Activated T-helper 9 cell treated with anti-CD3 and anti-CD28 coated beads, Interleukin-2, amount 50 U/mL, for 16 hours (primary cell): ENCODE results near the gene ZNF346.

Experiments used
- DNase-seq: peaks from one replicate; pipeline ENCODE4 v3.0.0-alpha.2; 2020; ENCODE audit warnings: low read depth

The ZNF346 gene

GRCh38 chr5:177094224-177095087 lies 72.0 kb downstream of the ZNF346 start:
- no peak for DNase-seq

DNA sequence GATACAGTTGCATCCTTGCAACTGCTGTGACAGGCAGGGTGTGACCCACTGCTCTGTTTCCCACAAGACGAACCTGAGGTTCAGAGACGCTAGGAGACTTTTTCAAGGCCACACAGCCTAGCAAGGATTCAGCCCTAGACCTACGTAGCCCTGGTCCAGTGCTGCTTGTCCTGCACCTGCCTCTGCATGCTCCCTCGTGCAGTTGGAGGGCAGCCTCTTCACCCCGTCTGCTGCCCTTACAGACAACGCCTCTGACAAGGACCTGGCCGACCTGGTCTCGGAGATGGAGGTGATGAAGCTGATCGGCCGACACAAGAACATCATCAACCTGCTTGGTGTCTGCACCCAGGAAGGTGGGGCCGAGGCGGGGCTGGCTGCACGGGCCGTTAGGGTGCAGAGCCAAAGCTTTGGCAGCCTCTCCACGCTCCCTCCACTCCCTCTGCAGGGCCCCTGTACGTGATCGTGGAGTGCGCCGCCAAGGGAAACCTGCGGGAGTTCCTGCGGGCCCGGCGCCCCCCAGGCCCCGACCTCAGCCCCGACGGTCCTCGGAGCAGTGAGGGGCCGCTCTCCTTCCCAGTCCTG lies 72.7 kb downstream of the ZNF346 start:
- no peak for DNase-seq

- no peak for DNase-seq
These were observed 73.9 kb downstream of the ZNF346 start for GRCh38 chr5:177096162-177097015.

- no peak for DNase-seq
These were observed 74.8 kb downstream of the ZNF346 start for GRCh38 chr5:177097016-177097985.

DNA sequence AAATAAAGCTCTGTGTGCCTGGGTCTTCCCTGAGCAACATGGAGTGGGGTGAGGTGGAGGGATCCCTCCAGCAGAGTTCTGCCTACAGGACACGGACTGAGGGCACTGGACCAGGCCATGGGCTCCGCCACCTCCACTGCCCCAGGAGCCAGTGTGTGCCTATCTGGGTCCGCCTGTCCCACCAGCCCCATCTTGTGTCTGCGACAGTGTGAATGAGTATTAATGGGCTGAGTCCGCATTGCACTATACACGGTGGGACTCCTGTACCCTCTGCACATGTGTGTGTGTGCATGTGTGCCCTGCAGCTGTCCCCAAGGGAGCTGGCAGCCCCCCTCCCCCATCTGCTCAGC lies 75.6 kb downstream of the ZNF346 start:
- no peak for DNase-seq

DNA sequence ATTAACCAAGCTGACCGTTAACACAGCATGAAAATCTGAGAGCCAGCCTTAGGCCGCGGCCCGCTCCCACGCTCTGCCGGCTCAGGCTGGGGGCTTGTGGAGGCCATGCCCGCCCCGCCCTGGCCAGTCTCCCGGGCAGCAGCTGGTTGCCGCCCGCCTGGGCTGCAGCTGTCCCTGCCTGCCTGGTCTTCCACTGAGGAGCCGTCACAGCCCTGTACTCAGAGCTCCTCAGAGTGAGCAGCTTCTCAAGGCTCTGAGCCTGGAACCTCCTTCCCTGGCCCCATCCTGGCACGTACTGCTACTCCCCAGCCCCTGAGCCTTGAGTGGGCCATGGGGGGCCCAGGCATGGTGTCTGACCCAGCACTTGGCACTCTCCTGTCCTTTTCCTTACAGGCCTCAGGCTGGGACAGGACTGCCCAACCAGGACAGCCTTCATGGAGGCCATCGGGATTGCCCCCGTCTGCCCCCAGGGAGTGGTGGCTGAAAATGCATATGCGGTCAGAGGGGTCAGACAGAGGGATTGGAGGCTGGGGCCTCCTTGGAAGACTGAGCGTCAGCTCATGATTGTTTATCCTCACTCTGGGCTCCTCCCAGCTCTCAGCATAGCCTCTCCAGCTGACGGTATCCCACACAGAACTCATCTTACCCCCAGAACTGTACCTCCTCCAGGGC lies 76.1 kb downstream of the ZNF346 start:
- DNase-seq: no peak

DNA sequence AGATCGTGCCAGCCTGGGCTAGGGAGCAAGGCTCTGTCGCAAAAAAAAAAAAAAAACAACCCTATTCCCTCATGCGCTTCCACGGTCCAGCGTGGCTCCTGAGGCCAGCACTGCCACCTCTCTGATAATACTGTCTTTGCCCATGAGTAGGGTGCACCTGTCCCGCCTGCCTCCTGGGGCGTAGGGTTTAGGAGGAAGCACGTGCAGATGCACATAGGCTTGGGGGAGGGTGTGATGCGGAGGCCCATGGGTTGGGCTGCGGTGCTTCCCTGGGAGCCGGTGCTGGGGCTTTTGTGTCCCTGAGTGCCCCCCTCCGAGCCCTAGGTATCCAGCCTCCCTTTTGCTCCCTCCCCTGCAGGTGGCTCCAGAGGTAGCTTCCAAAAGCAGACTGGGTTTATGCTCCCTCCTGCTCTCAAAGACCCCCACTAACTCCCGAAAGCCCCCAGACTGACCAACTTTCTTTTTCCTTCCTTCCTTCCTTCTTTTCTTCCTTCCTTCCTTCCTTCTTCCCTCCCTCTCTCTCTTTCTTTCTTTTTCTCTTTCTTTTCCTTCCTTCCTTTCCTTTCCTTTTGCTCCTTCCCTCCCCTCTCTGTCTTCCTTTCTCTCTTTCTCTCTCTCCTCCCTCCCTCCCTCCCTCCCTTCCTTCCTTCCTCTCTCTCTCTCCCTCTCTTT lies 77.1 kb downstream of the ZNF346 start:
- DNase-seq: no peak

- DNase-seq: no peak
These were observed 78.2 kb downstream of the ZNF346 start for GRCh38 chr5:177100714-177101121.

DNA sequence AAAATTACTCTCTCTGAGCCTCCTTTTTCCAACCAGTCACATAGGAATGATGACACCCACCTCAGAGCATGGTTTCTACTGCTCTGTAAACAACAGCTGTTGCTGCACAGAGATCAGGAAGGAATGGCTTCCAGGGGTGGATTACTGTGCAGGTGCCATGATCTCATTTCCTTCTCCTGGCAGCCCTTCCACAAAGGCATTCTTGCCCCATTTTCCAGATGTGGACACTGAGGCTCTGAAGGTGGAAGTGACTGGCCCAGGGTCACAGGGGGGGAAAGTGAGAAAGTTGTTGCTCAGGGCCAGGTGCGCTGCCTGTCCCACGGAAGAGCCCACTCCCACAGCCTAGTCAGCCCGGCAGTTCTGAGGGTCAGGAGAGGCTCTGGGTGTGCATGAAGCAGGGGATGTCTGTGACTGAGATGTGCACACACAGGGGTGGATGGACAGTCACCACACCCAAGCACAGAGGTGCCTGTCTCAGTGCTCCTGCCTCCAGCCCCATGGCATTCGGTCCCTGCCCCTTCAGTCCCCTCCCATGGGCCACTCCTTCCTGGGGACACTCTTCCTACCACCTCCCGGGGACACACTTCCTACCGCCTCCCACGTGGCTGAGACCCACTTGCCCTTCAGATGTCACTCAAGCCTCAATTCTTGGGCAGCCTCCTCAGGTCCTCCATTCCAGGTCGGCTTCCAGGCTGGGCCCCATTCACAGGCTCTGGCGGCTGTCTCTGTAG lies 81.2 kb downstream of the ZNF346 start:
- DNase-seq: no peak

DNA sequence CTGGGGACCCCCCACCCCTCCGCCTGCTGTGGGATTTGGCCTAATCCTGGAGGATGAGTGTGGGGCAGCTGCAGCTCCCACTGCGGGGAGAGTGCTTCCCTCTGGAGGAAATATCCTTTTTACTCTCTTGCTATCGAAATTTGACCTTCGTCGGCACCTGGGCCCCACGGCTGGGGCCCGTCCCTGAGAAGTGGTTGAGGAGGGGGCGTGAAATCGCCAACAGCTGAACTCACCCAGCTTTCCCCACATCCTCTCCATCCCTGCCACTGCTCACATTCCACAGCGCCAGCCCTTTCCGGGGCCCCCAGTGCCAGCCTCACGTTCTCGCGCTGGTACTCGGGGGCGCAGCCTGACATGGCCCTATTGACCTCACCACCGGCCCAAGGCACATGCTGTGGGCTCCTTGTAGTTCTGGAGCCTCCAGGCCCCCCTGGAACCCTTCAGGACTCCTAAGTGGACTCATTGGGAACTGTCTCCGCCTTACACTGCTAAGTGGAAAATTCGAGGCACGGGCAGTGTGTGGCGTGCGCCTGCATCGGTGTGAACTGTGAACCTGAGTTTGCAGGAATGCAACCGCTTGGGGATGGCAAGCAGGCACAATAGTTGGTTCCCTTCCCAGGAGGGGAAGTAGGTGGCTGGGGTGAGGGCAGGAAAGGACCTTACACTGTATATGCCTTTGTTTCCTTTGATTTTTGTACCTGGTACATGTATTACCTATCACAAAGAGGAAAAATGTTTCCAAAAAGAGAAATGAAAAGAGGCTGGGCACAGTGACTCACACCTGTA lies 83.4 kb downstream of the ZNF346 start:
- no peak for DNase-seq

- DNase-seq: no peak
These were observed 84.7 kb downstream of the ZNF346 start for GRCh38 chr5:177107159-177107558.

DNA sequence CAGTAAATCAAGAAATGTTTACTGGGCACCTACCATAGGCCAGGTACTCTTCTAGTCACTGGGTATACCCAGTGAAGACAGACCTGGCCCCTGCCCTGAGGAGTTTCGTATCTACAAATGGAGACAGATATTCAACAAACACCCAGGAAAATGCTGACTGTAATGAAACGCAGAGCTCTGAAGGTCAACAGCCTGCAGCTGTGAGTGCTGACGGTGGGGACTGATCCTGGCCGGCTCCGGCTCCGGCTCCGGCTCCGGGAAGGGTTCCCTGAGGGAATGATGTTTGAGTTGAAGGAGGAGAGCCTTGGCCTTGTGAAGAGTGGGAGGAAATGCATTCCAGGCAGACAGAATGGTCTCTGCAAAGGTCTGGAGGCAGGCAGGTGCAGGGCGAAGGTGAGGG lies 87.3 kb downstream of the ZNF346 start:
- no peak for DNase-seq

DNA sequence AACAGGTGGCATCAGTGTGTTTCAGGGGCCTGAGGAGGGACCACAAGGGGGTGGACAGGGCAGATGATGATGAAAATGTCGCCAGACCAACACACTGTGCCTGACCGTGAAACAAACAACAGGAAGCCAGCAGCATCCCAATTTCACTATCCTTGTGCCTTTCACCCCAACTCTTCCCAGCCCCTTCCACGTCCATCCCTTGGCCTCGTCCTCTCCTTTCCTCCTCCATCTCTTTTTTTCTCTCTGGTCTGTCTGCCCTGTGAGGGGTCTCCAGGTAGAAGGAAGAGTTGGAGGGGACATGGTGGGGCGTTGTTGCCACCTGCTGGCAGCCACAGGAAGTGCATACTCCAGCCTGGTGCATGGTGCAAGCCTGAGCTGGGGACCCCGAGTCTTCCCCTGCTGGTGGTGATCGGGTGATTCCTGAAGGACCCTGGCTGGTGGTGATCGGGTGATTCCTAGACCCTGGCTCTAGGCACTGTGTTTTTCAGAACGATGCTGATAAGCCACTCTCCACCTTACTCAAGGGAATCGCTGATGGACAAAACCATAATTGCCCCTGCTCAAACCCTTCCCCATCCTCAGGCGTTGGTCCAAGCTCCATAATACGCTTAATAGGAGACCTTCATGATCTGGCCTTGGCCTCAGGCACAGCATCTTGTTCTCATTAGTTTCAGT lies 89.4 kb downstream of the ZNF346 start:
- DNase-seq: peak; percentile 37

- DNase-seq: no peak
These were observed 90.2 kb downstream of the ZNF346 start for GRCh38 chr5:177112589-177113220.

DNA sequence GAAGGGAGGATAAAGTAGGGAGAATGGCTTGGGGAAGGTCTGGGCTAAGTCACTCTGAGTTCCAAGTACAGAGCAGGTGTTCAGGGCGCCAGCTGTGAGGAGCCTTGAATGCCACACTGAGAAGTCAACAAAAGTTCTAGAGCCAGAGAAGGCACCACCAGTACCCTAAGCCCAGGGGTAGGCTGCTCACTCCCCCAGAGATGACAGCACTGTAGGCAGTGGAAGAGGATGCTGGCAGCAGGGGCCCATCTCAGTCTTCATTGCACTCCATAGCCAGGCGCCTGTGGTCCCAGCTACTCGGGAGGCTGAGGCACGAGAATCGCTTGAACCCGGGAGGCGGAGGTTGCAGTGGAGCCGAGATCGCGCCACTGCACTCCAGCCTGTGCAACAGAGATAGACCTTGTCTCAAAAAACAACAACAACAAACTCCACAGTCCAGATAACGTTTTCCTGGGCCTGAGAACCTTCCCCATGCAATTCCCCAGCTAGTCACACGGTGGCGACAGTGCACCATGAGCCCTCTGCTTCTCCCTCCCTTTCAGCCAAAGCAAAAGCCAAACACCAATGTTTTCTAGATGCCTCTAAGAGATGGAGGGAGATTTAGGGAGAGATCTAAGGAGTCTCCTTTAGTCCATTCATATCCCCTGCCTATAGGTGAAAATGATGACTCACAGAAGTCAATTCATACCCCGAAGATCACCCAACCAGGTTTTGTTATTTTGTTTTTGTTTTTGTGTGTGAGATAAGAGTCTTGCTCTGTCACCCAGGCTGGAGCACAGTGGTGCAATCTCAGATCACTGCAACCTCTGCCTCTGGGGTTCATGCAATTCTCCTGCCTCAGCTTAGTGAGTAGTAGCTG lies 91.3 kb downstream of the ZNF346 start:
- DNase-seq: peak; percentile 60

DNA sequence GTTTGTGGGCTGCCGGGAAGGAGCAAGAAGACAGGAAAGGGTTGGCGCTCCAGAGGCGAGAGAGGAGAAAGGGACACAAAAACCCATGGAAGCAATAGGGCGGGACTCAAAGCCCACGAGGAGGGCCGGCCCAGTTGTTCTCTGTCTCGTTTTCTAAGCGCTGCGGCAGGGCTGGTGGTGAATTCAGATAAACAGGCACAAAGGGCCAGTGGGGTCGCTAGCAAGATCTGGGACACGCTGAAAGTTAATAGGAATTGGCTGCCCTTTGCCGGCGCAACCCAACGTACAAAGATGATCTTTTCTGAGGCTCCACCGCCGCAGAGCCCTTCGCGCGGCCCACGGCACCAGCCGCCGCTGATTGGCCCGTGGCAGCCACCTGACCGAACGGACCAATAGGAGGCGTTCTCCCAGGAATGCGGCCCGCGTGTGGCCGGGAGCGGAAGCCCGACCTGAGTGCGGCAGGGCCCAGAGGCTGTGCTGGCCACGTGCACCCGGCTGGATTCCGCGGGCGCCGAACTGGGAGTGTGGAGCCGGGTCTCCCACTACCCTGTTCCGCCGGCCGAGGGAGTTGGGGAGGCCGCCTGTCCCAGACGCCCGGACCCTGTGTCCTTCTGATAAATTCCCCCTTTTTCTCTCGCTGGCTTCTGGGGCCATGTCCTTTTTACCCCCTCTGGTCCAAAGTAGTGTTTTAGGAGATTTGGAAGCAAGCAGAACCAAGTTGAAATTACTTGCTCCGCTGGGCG lies 94.3 kb downstream of the ZNF346 start:
- peak; percentile 74 for DNase-seq
